Calu3 (cell line): ENCODE measurements around the gene VAC14. TPM values are rescaled to one million over a fixed set of nuclear protein-coding genes. Genes with fewer than 3 reads are reported as not detected.

Experiments
- BruUV-seq: library from RNA; stranded (reverse); fragments of 400-500 nt; replicated peaks from 2 replicates; lab custom pipeline; 2021; lab: Mats Ljungman, UMichigan
- CTCF ChIA-PET: fragments of 300-600 bp; sonication (Branson Sonifier 250); formaldehyde crosslinking; loops from one replicate; lab custom pipeline; 2022; ENCODE audit warnings: antibody characterized with exemption; lab: Charles Lee
- DNase-seq: peaks from one replicate; pipeline ENCODE4 v3.0.0; 2022
- H3K27ac Mint-ChIP-seq: one replicate; pipeline ENCODE4 v1.8.0; 2022; ENCODE audit warnings: mixed read lengths; ENCODE audit not compliant: unreplicated experiment
- H3K27me3 Mint-ChIP-seq: one replicate; pipeline ENCODE4 v1.8.0; 2022; ENCODE audit warnings: mixed read lengths; ENCODE audit not compliant: unreplicated experiment
- H3K36me3 Mint-ChIP-seq: one replicate; pipeline ENCODE4 v1.8.0; 2022; ENCODE audit warnings: mild to moderate bottlenecking, moderate library complexity, mixed read lengths; ENCODE audit not compliant: insufficient read depth, unreplicated experiment
- H3K4me1 Mint-ChIP-seq: one replicate; pipeline ENCODE4 v1.8.0; 2022; ENCODE audit warnings: mild to moderate bottlenecking, low read depth, mixed read lengths; ENCODE audit not compliant: unreplicated experiment
- H3K4me3 Mint-ChIP-seq: one replicate; pipeline ENCODE4 v1.8.0; 2022; ENCODE audit warnings: mild to moderate bottlenecking, low read depth, moderate library complexity, mixed read lengths; ENCODE audit not compliant: unreplicated experiment
- H3K9me3 Mint-ChIP-seq: one replicate; pipeline ENCODE4 v1.8.0; 2022; ENCODE audit warnings: low read depth, mixed read lengths; ENCODE audit not compliant: unreplicated experiment
- CTCF ChIP-seq: fragments of 200-600 bp; IDR thresholded peaks from one replicate; pipeline ENCODE4 v1.8.0; 2022; ENCODE audit warnings: antibody characterized with exemption; ENCODE audit not compliant: unreplicated experiment
- intact Hi-C: fragments of 100-400 bp; cut with micrococcal nuclease; formaldehyde crosslinking; loops from one replicate; pipeline ENCODE4 v1.10.0; 2022; ENCODE audit not compliant: unreplicated experiment
- total RNA-seq: library from RNA; stranded (reverse); gene quantifications from 2 replicates; pipeline ENCODE4 v1.2.3, GENCODE V29; 2022

The VAC14 gene
- total RNA-seq, 1 experiment from 2014 or later = 63.8 TPM

GRCh38 chr16:70689035-70689969 is 111.7 kb downstream of the VAC14 start:
- BruUV-seq = no TSS peak
- H3K4me1 Mint-ChIP-seq = peaks cover 14% of the 10 kb centered on the region
- DNase-seq = no peak
- peaks cover 29% of the 10 kb centered on the region for H3K36me3 Mint-ChIP-seq
- no peak for TF ChIP-seq CTCF
- CTCF ChIA-PET = interaction anchor here (0.8 kb wide), 1 partner anchor 76 kb away, joined by 3 read pairs; no protein-coding TSS in a partner anchor
- H3K27me3 Mint-ChIP-seq = no peaks in the 10 kb centered on the region
- no peak overlapping the region for H3K27ac Mint-ChIP-seq
- H3K4me3 Mint-ChIP-seq = no peak overlapping the region
- H3K9me3 Mint-ChIP-seq = no peaks in the 10 kb centered on the region
- intact Hi-C loops = loop anchor here (10.0 kb wide), 2 partner anchors 55 to 85 kb away; no protein-coding TSS in a partner anchor

GRCh38 chr16:70688246-70688742 is 112.7 kb downstream of the VAC14 start:
- H3K4me1 Mint-ChIP-seq = peaks cover 14% of the 10 kb centered on the region
- no peak for TF ChIP-seq CTCF
- H3K4me3 Mint-ChIP-seq = no peak overlapping the region
- DNase-seq = no peak
- H3K27me3 Mint-ChIP-seq = no peaks in the 10 kb centered on the region
- intact Hi-C loops = loop anchor here (10.0 kb wide), 2 partner anchors 57 to 87 kb away; no protein-coding TSS in a partner anchor
- peaks cover 29% of the 10 kb centered on the region for H3K36me3 Mint-ChIP-seq
- CTCF ChIA-PET = interaction anchor here (1.2 kb wide), 1 partner anchor 9 kb away, joined by 3 read pairs; no protein-coding TSS in a partner anchor
- no peaks in the 10 kb centered on the region for H3K9me3 Mint-ChIP-seq
- H3K27ac Mint-ChIP-seq = no peak overlapping the region
- no TSS peak for BruUV-seq

GRCh38 chr16:70687671-70688245 is 113.2 kb downstream of the VAC14 start:
- intact Hi-C loops = loop anchor here (10.0 kb wide), 2 partner anchors 57 to 87 kb away; no protein-coding TSS in a partner anchor
- no peaks in the 10 kb centered on the region for H3K27me3 Mint-ChIP-seq
- peaks cover 32% of the 10 kb centered on the region for H3K36me3 Mint-ChIP-seq
- TF ChIP-seq CTCF = no peak
- H3K27ac Mint-ChIP-seq = peak overlapping the region; percentile 77
- peaks cover 14% of the 10 kb centered on the region for H3K4me1 Mint-ChIP-seq
- DNase-seq = no peak
- H3K4me3 Mint-ChIP-seq = no peak overlapping the region
- no TSS peak for BruUV-seq
- H3K9me3 Mint-ChIP-seq = no peaks in the 10 kb centered on the region
- CTCF ChIA-PET = interaction anchor here (0.5 to 1.3 kb wide), 4 partner anchors 9 to 65 kb away, joined by 3 to 10 read pairs (median 4); no protein-coding TSS in a partner anchor

- peaks cover 34% of the 10 kb centered on the region for H3K36me3 Mint-ChIP-seq
- H3K9me3 Mint-ChIP-seq = no peaks in the 10 kb centered on the region
- H3K4me3 Mint-ChIP-seq = no peak overlapping the region
- CTCF ChIA-PET = interaction anchor here (0.6 to 1.3 kb wide), 7 partner anchors 8 to 1757 kb away, joined by 3 to 10 read pairs (median 4); no protein-coding TSS in a partner anchor
- H3K4me1 Mint-ChIP-seq = peaks cover 14% of the 10 kb centered on the region
- intact Hi-C loops = loop anchor here (10.0 kb wide), 2 partner anchors 58 to 88 kb away; no protein-coding TSS in a partner anchor
- no peaks in the 10 kb centered on the region for H3K27me3 Mint-ChIP-seq
- peak overlapping the region; percentile 77 for H3K27ac Mint-ChIP-seq
- no peak for TF ChIP-seq CTCF
- BruUV-seq = no TSS peak
- DNase-seq = no peak
Observed at GRCh38 chr16:70687102-70687511, 113.9 kb downstream of the VAC14 start.
